Measurements from ENCODE around the gene SLC44A4. TPM values are rescaled to one million over a fixed set of nuclear protein-coding genes. Genes with fewer than 3 reads are reported as not detected.

The SLC44A4 gene
- total and polyA plus RNA-seq, 4 donors, result 0.13 to 2.4 (median 0.17) TPM; not detected in 1

DNA sequence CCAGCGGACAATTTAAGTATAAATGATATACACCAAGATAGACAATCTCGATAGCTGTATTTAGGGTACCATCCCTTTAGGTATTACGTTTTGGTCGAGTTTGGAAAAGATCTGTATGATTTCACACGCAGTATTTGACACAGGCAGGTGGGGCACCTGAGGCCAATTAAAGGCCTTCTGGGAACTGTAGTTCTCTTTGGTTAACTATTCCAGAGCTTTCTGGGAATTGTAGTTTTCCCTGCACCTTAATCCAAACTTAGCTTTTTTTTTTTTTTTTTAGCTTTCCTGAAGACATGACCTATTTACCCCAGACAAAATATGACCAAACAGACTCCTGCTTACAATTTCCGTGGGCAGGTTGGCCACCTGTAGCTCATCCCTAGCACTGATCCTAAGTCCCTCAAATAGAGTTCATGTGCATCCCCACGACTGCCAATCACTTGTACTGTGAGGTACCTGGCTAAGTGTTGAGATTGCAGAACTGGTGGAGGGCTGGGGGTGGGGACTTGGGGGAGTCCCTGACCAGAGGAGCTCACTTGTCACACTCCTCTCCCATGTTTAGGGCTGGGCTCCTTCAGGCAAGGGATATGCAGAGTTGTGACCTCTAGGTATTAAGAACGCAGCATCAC is 19.7 kb upstream of the SLC44A4 start:
- TF ChIP-seq RXRA (IDR thresholded peaks at IDR 0.05), result peak; percentile 62 to 80
- no peak for TF ChIP-seq FOXA1 (IDR thresholded peaks at IDR 0.05)
- TF ChIP-seq TAF1 (conservative IDR thresholded peaks at IDR 0.05), result no peak
- TF ChIP-seq, protein P1, sequence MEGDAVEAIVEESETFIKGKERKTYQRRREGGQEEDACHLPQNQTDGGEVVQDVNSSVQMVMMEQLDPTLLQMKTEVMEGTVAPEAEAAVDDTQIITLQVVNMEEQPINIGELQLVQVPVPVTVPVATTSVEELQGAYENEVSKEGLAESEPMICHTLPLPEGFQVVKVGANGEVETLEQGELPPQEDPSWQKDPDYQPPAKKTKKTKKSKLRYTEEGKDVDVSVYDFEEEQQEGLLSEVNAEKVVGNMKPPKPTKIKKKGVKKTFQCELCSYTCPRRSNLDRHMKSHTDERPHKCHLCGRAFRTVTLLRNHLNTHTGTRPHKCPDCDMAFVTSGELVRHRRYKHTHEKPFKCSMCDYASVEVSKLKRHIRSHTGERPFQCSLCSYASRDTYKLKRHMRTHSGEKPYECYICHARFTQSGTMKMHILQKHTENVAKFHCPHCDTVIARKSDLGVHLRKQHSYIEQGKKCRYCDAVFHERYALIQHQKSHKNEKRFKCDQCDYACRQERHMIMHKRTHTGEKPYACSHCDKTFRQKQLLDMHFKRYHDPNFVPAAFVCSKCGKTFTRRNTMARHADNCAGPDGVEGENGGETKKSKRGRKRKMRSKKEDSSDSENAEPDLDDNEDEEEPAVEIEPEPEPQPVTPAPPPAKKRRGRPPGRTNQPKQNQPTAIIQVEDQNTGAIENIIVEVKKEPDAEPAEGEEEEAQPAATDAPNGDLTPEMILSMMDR (IDR thresholded peaks at IDR 0.05; ENCODE audit: low read depth, low read length, missing input control), result no peak
- TF ChIP-seq EGR1 (IDR thresholded peaks at IDR 0.05; ENCODE audit: low read depth in 2 of 2), result no peak
- no peak for TF ChIP-seq NR2F2 (IDR thresholded peaks at IDR 0.05)
- TF ChIP-seq, protein P2, sequence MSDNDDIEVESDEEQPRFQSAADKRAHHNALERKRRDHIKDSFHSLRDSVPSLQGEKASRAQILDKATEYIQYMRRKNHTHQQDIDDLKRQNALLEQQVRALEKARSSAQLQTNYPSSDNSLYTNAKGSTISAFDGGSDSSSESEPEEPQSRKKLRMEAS (IDR thresholded peaks at IDR 0.05), result no peak
- peak in 1 of 2 donors; percentile 31 for TF ChIP-seq GABPA (IDR thresholded peaks at IDR 0.05 in 1 of 2, conservative IDR thresholded peaks at IDR 0.05 in 1 of 2)
- TF ChIP-seq, protein P3, sequence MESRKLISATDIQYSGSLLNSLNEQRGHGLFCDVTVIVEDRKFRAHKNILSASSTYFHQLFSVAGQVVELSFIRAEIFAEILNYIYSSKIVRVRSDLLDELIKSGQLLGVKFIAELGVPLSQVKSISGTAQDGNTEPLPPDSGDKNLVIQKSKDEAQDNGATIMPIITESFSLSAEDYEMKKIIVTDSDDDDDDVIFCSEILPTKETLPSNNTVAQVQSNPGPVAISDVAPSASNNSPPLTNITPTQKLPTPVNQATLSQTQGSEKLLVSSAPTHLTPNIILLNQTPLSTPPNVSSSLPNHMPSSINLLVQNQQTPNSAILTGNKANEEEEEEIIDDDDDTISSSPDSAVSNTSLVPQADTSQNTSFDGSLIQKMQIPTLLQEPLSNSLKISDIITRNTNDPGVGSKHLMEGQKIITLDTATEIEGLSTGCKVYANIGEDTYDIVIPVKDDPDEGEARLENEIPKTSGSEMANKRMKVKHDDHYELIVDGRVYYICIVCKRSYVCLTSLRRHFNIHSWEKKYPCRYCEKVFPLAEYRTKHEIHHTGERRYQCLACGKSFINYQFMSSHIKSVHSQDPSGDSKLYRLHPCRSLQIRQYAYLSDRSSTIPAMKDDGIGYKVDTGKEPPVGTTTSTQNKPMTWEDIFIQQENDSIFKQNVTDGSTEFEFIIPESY (IDR thresholded peaks at IDR 0.05), result no peak
- TF ChIP-seq, protein P4, sequence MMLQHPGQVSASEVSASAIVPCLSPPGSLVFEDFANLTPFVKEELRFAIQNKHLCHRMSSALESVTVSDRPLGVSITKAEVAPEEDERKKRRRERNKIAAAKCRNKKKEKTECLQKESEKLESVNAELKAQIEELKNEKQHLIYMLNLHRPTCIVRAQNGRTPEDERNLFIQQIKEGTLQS (IDR thresholded peaks at IDR 0.05), result no peak
- TF ChIP-seq YY1 (IDR thresholded peaks at IDR 0.05), result no peak
- TF ChIP-seq FOXA2 (IDR thresholded peaks at IDR 0.05), result no peak
- no peak for TF ChIP-seq HNF4A (conservative IDR thresholded peaks at IDR 0.05)
- peak in 1 of 2 donors; percentile 6 for TF ChIP-seq RAD21 (IDR thresholded peaks at IDR 0.05)
- Histone ChIP-seq H3K4me1 (ENCODE audit: control insufficient read depth in 4 of 4, insufficient read depth in 4 of 4, low read length in 3 of 4) (peaks cover 10 to 43% (median 29%) of the 10 kb centered on the region in 4 donors), H3K9me3 (ENCODE audit: control insufficient read depth in 4 of 4, low read length in 3 of 4) (no peaks in the 10 kb centered on the region), H3K27me3 (ENCODE audit: control insufficient read depth in 4 of 4, insufficient read depth in 4 of 4, low read length in 3 of 4) (no peaks in the 10 kb centered on the region), H3K36me3 (ENCODE audit: control insufficient read depth in 4 of 4, insufficient read depth in 3 of 4, low read depth in 1 of 4, low read length in 3 of 4) (peaks cover 0 to 7% (median 2%) of the 10 kb centered on the region in 4 donors), H3K4me3 (ENCODE audit: low read depth in 1 of 3, low read length in 3 of 3) (peak overlapping the region; percentile 90 to 94 (median 91)), H3K9ac (ENCODE audit: low read depth in 1 of 2, low read length in 2 of 2) (peak overlapping the region; percentile 86 to 99), H3K27ac (ENCODE audit: low read depth in 1 of 2, low read length in 2 of 2) (peak overlapping the region; percentile 78 to 92)
- 16% methylated on average over 8 of the region's 8 CpGs for WGBS
- no peak for DNase-seq (ENCODE audit: low spot score)

DNA sequence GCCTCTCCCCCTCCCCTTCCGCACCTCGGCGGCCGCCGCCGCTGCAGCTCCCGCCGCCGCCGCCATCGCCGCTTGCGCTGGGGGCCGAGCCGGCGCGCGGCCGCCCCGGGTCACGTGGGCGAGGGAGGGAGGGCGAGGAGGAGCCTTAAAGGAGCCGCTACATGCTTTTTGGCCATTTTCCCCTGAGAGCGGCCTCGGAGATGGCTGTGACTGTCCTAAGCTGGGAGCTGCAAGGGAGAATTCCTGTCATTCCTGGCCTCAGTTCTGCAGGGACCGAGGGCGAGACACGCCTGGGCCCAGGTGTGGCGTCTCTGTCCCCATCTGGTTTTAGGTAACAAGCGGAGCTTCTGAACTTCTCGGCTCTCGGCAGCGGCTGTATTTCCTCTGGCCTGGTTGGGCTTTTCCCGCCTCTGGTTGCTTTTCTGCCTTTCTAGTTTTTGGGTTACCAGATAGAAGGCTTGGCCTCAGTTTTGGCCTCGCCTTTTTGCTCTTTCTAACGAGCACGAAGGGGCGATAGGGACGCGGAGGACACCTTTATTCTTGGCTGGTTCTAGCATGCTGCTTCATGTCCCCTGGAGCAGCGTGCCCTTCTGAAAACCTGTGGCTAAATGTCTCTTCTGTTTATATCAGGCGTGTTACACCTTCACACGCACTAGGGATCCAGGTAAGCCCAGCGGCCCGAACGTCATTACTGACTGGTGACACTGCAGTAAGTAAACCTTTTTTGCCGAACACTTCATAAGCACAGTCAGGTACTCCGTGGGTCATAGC is 19.0 kb upstream of the SLC44A4 start, which contains the start of gene EHMT2:
EHMT2 (minus strand) TSS at position 87 of the 771 bp plus-strand sequence; CDS start at position 66, 21 bp downstream.
- peak; percentile 82 for DNase-seq (ENCODE audit: low spot score)
- peaks cover 10 to 39% (median 23%) of the 10 kb centered on the region in 4 donors for H3K4me1 ChIP-seq (ENCODE audit: control insufficient read depth in 4 of 4, insufficient read depth in 4 of 4, low read length in 3 of 4)
- WGBS, result under 1% methylated on average over 49 of the region's 49 CpGs
- H3K4me3 ChIP-seq (ENCODE audit: low read depth in 1 of 3, low read length in 3 of 3), result peak within 1 kb of the TSS; percentile 90 to 94 (median 91)
- peak within 1 kb of the TSS; percentile 78 to 92 for H3K27ac ChIP-seq (ENCODE audit: low read depth in 1 of 2, low read length in 2 of 2)
- no peaks in the 10 kb centered on the region for H3K27me3 ChIP-seq (ENCODE audit: control insufficient read depth in 4 of 4, insufficient read depth in 4 of 4, low read length in 3 of 4)
- H3K36me3 ChIP-seq (ENCODE audit: control insufficient read depth in 4 of 4, insufficient read depth in 3 of 4, low read depth in 1 of 4, low read length in 3 of 4), result peaks cover 0 to 14% (median 4%) of the 10 kb centered on the region in 4 donors
- H3K9me3 ChIP-seq (ENCODE audit: control insufficient read depth in 4 of 4, low read length in 3 of 4), result no peaks in the 10 kb centered on the region
- H3K9ac ChIP-seq (ENCODE audit: low read depth in 1 of 2, low read length in 2 of 2), result peak within 1 kb of the TSS; percentile 86 to 99
- no peak for TF ChIP-seq GABPA (IDR thresholded peaks at IDR 0.05 in 1 of 2, conservative IDR thresholded peaks at IDR 0.05 in 1 of 2)
- TF ChIP-seq YY1 (IDR thresholded peaks at IDR 0.05), result peak; percentile 65
- TF ChIP-seq FOXA2 (IDR thresholded peaks at IDR 0.05), result no peak
- no peak for TF ChIP-seq HNF4G (IDR thresholded peaks at IDR 0.05)
- TF ChIP-seq, protein P4 (IDR thresholded peaks at IDR 0.05), result no peak
- TF ChIP-seq, protein P3 (IDR thresholded peaks at IDR 0.05), result no peak
- TF ChIP-seq NR2F2 (IDR thresholded peaks at IDR 0.05), result no peak
- peak in 1 of 2 donors; percentile 14 for TF ChIP-seq RAD21 (IDR thresholded peaks at IDR 0.05)
- TF ChIP-seq, protein P2 (IDR thresholded peaks at IDR 0.05), result peak; percentile 48
- no peak for TF ChIP-seq RXRA (IDR thresholded peaks at IDR 0.05)
- no peak for TF ChIP-seq EGR1 (IDR thresholded peaks at IDR 0.05; ENCODE audit: low read depth in 2 of 2)
- no peak for TF ChIP-seq SP1 (IDR thresholded peaks at IDR 0.05)
- TF ChIP-seq, protein P1 (IDR thresholded peaks at IDR 0.05; ENCODE audit: low read depth, low read length, missing input control), result peak; percentile 28
- peak; percentile 6 for TF ChIP-seq TAF1 (conservative IDR thresholded peaks at IDR 0.05)
- no peak for TF ChIP-seq FOXA1 (IDR thresholded peaks at IDR 0.05)
- TF ChIP-seq HNF4A (conservative IDR thresholded peaks at IDR 0.05), result no peak
